Panc1 (cell line): ENCODE measurements around the gene TIGD7. TPM values are rescaled to one million over a fixed set of nuclear protein-coding genes. Genes with fewer than 3 reads are reported as not detected.

Experiments
- ATAC-seq: fragments of 200-7000 bp; cut with Tn5 transposase; 2 replicates; pipeline ENCODE4 v1.9.1; 2020; ENCODE audit warnings: mild to moderate bottlenecking, moderate library complexity
- BruUV-seq: library from RNA; stranded (reverse); fragments of 400-500 nt; replicated peaks from 2 replicates; lab custom pipeline; 2021; lab: Mats Ljungman, UMichigan
- CTCF ChIA-PET: fragments of 300-600 bp; sonication (Branson Sonifier 250); formaldehyde crosslinking; loops from one replicate; lab custom pipeline; 2022; ENCODE audit warnings: antibody characterized with exemption; lab: Charles Lee
- POLR2A ChIA-PET: fragments of 300-600 bp; sonication (Branson Sonifier 250); formaldehyde crosslinking; loops from one replicate; lab custom pipeline; 2022; ENCODE audit warnings: antibody characterized with exemption; lab: Charles Lee
- DNase-seq: peaks from one replicate; pipeline ENCODE4 v3.0.0-alpha.2; 2010; ENCODE audit warnings: low read depth, low spot score
- H3K27ac ChIP-seq: 2 replicates; pipeline ENCODE4 v1.5.1; 2011; ENCODE audit warnings: mild to moderate bottlenecking, low read length, inconsistent platforms
- H3K27me3 ChIP-seq: fragments of 200-500 bp; sonication (Bioruptor generic); 2 replicates; pipeline ENCODE4 v1.6.0; 2014; ENCODE audit warnings: low read length, inconsistent platforms; ENCODE audit not compliant: control insufficient read depth, insufficient read depth
- H3K36me3 ChIP-seq: fragments of 200-500 bp; sonication (Bioruptor generic); 2 replicates; pipeline ENCODE4 v1.5.1; 2014; ENCODE audit warnings: inconsistent platforms, mild to moderate bottlenecking, low read length, moderate library complexity; ENCODE audit not compliant: control insufficient read depth, insufficient read depth
- H3K4me1 ChIP-seq: 2 replicates; pipeline ENCODE4 v1.5.1; 2011; ENCODE audit warnings: inconsistent platforms, mild to moderate bottlenecking, low read length, moderate library complexity; ENCODE audit not compliant: control insufficient read depth, insufficient read depth
- H3K4me3 ChIP-seq, 2 experiments: 2 replicates each; pipeline ENCODE4 v1.5.1; 2011 to 2012; ENCODE audit warnings: low read depth in 2 of 2, low read length in 2 of 2, mild to moderate bottlenecking in 2 of 2, inconsistent platforms in 1 of 2, moderate library complexity in 1 of 2
- H3K9me3 ChIP-seq: fragments of 200-500 bp; sonication (Bioruptor generic); 2 replicates; pipeline ENCODE4 v1.5.1; 2014; ENCODE audit warnings: low read depth, mild to moderate bottlenecking, inconsistent platforms, low read length, moderate library complexity; ENCODE audit not compliant: control insufficient read depth, insufficient read depth
- CTCF ChIP-seq: fragments of 450-650 bp; IDR thresholded peaks from 2 replicates; pipeline ENCODE4 v1.5.1; 2017; ENCODE audit warnings: mild to moderate bottlenecking
- POLR2AphosphoS5 ChIP-seq: IDR thresholded peaks from 2 replicates; pipeline ENCODE4 v1.6.1; 2012; ENCODE audit warnings: mild to moderate bottlenecking, low read depth, low read length, moderate library complexity
- REST ChIP-seq, 2 experiments: IDR thresholded peaks; 2 replicates each; pipeline ENCODE4 v1.6.1; 2011 to 2012; ENCODE audit warnings: low read depth in 2 of 2, control low read depth in 1 of 2, low read length in 1 of 2, mild to moderate bottlenecking in 1 of 2, moderate library complexity in 1 of 2; ENCODE audit not compliant: insufficient read depth in 1 of 2
- SIN3A ChIP-seq: IDR thresholded peaks from 2 replicates; pipeline ENCODE4 v1.6.1; 2012; ENCODE audit warnings: low read depth, mild to moderate bottlenecking, low read length, moderate library complexity, borderline replicate concordance; ENCODE audit not compliant: insufficient read depth
- TCF7L2 ChIP-seq: IDR thresholded peaks from 2 replicates; pipeline ENCODE4 v1.6.1; 2011; ENCODE audit warnings: mild to moderate bottlenecking, low read depth, low read length, inconsistent platforms
- in situ Hi-C: cut with HindIII; loops from 2 replicates; pipeline ENCODE4 v1.10.0; 2016; ENCODE audit warnings: low sequenced_read_pairs, low pct_unique_long_range_greater_than_20kb
- intact Hi-C: fragments of 100-400 bp; cut with micrococcal nuclease; formaldehyde crosslinking; loops from one replicate; pipeline ENCODE4 v1.10.0; 2022; ENCODE audit not compliant: unreplicated experiment
- total RNA-seq: library from RNA; stranded (reverse); gene quantifications from one replicate; pipeline ENCODE4 v1.2.1, GENCODE V29; 2021; ENCODE audit not compliant: unreplicated experiment

TIGD7 gene
- total RNA-seq, 1 experiment from 2014 or later = 4.5 TPM

GRCh38 chr16:3321816-3322215, 16.6 kb upstream of the TIGD7 start:
- peaks cover 36% of the 10 kb centered on the region for H3K9me3 ChIP-seq
- in situ Hi-C loops (no loop called here), intact Hi-C loops (no loop called here)
- ATAC-seq = no peak
- H3K27me3 ChIP-seq = no peaks in the 10 kb centered on the region
- no TSS peak for BruUV-seq
- no peak overlapping the region for H3K27ac ChIP-seq
- TF ChIP-seq SIN3A (no peak), TCF7L2 (no peak), CTCF (no peak), REST (IDR thresholded peaks at IDR 0.05; ENCODE audit: insufficient read depth in 1 of 2, low read depth in 2 of 2, low read length in 1 of 2) (no peak), POLR2AphosphoS5 (no peak)
- no peaks in the 10 kb centered on the region for H3K4me1 ChIP-seq
- ChIA-PET POLR2A (no interaction called here), CTCF (no interaction called here)
- no peak overlapping the region for H3K4me3 ChIP-seq
- H3K36me3 ChIP-seq = 0 out of 2 replicates have a peak, but pooled peaks cover under 1% of the 10 kb centered on the region
- no peak for DNase-seq

- CTCF ChIA-PET = no interaction called here
- intact Hi-C loops (no loop called here), in situ Hi-C loops (no loop called here)
- Histone ChIP-seq H3K27me3 (no peaks in the 10 kb centered on the region), H3K4me1 (no peaks in the 10 kb centered on the region), H3K27ac (no peak overlapping the region), H3K36me3 (0 out of 2 replicates have a peak, but pooled peaks cover 3% of the 10 kb centered on the region), H3K9me3 (peaks cover 58% of the 10 kb centered on the region), H3K4me3 (no peak overlapping the region)
- BruUV-seq = TSS peak; percentile 61
- no peak for DNase-seq
- POLR2A ChIA-PET = no interaction called here
- no peak for TF ChIP-seq REST (IDR thresholded peaks at IDR 0.05; ENCODE audit: insufficient read depth in 1 of 2, low read depth in 2 of 2, low read length in 1 of 2)
- no peak for TF ChIP-seq CTCF
- no peak for TF ChIP-seq POLR2AphosphoS5
- TF ChIP-seq TCF7L2 = no peak
- TF ChIP-seq SIN3A = no peak
- ATAC-seq = no peak
Measured at GRCh38 chr16:3317315-3317999, 12.2 kb upstream of the TIGD7 start.
